DOHH2 (cell line): ENCODE results near the gene TUBB.

Experiments
- H3F3A ChIP-seq: fragments of 200-600 bp; sonication (generic), shearing (Covaris generic); 2 replicates; pipeline ENCODE4 v1.6.0; 2016; ENCODE audit warnings: antibody characterized with exemption, mild to moderate bottlenecking; ENCODE audit not compliant: control insufficient read depth, insufficient read depth
- H3K27ac ChIP-seq: fragments of 200-600 bp; sonication (generic); 2 replicates; pipeline ENCODE4 v1.5.1; 2014; ENCODE audit warnings: low read depth, mild to moderate bottlenecking, low read length, moderate library complexity
- H3K27me3 ChIP-seq: fragments of 200-600 bp; sonication (generic); 2 replicates; pipeline ENCODE4 v1.6.1; 2014; ENCODE audit warnings: mild to moderate bottlenecking, low read length, mixed read lengths; ENCODE audit not compliant: control insufficient read depth
- H3K36me3 ChIP-seq: fragments of 200-600 bp; sonication (generic); 2 replicates; pipeline ENCODE4 v1.6.1; 2014; ENCODE audit warnings: mild to moderate bottlenecking, low read length, moderate library complexity, mixed read lengths; ENCODE audit not compliant: control insufficient read depth
- H3K4me1 ChIP-seq: fragments of 200-600 bp; sonication (generic); 2 replicates; pipeline ENCODE4 v1.6.1; 2014; ENCODE audit warnings: mild to moderate bottlenecking, low read length, mixed read lengths; ENCODE audit not compliant: control insufficient read depth
- H3K4me2 ChIP-seq: fragments of 200-600 bp; sonication (generic); 2 replicates; pipeline ENCODE4 v1.6.0; 2014; ENCODE audit warnings: mild to moderate bottlenecking, low read length, moderate library complexity
- H3K4me3 ChIP-seq: fragments of 200-600 bp; sonication (generic); 2 replicates; pipeline ENCODE4 v1.5.1; 2014; ENCODE audit warnings: mild to moderate bottlenecking, low read length, mixed read lengths
- H3K79me2 ChIP-seq: fragments of 200-600 bp; sonication (generic); 2 replicates; pipeline ENCODE4 v1.6.1; 2014; ENCODE audit warnings: mild to moderate bottlenecking, low read length, mixed read lengths; ENCODE audit not compliant: control insufficient read depth
- H3K9me2 ChIP-seq: fragments of 200-600 bp; sonication (generic); replicated peaks from 2 replicates; pipeline ENCODE4 v1.6.1; 2014; ENCODE audit warnings: mild to moderate bottlenecking, low read length, mixed read lengths; ENCODE audit not compliant: control insufficient read depth
- H3K9me3 ChIP-seq: fragments of 200-600 bp; sonication (generic); 2 replicates; pipeline ENCODE4 v1.6.1; 2014; ENCODE audit warnings: antibody characterized with exemption, low read length, mixed read lengths; ENCODE audit not compliant: control insufficient read depth, insufficient read depth
- H4K20me1 ChIP-seq: fragments of 200-600 bp; sonication (generic); 2 replicates; pipeline ENCODE4 v1.6.0; 2014; ENCODE audit warnings: low read depth, mild to moderate bottlenecking, antibody characterized with exemption, low read length, moderate library complexity; ENCODE audit not compliant: control insufficient read depth, insufficient read depth
- CTCF ChIP-seq: fragments of 200-600 bp; sonication (generic); IDR thresholded peaks from one replicate; pipeline ENCODE4 v1.5.1; 2014; ENCODE audit warnings: antibody characterized with exemption, mild to moderate bottlenecking, low read depth, low read length; ENCODE audit not compliant: poor library complexity, severe bottlenecking
- EZH2phosphoT487 ChIP-seq: fragments of 200-600 bp; sonication (generic); IDR thresholded peaks from 2 replicates; pipeline ENCODE4 v1.6.1; 2017; ENCODE audit warnings: borderline replicate concordance, mild to moderate bottlenecking, antibody characterized with exemption, low read length, moderate library complexity, mixed read lengths

The TUBB gene

GRCh38 chr6:30711758-30712380, 8.3 kb upstream of the TUBB start:
- Histone ChIP-seq H3K79me2 (peaks cover 18% of the 10 kb centered on the region), H3K4me2 (no peak overlapping the region), H3K4me3 (no peak overlapping the region), H3K27me3 (no peaks in the 10 kb centered on the region), H4K20me1 (no peaks in the 10 kb centered on the region), H3F3A (peaks cover 7% of the 10 kb centered on the region; the same call in 1 of the 2 replicates), H3K36me3 (peaks cover 87% of the 10 kb centered on the region), H3K9me3 (no peaks in the 10 kb centered on the region), H3K9me2 (no peaks in the 10 kb centered on the region), H3K27ac (no peak overlapping the region), H3K4me1 (peaks cover 28% of the 10 kb centered on the region)
- no peak for TF ChIP-seq CTCF
- no peak for TF ChIP-seq EZH2phosphoT487

GRCh38 chr6:30712441-30712945, 7.7 kb upstream of the TUBB start:
- H3K4me2 ChIP-seq: no peak overlapping the region
- H3K36me3 ChIP-seq: peaks cover 82% of the 10 kb centered on the region
- H3K27ac ChIP-seq: no peak overlapping the region

GRCh38 chr6:30714263-30714662, 5.9 kb upstream of the TUBB start:
- Histone ChIP-seq H3K4me1 (peaks cover 40% of the 10 kb centered on the region), H3K4me3 (no peak overlapping the region)

More at GRCh38 chr6:30712441-30712945, 7.7 kb upstream of the TUBB start:
- Histone ChIP-seq H4K20me1 (no peaks in the 10 kb centered on the region), H3K4me3 (no peak overlapping the region), H3F3A (peaks cover 7% of the 10 kb centered on the region; the same call in 1 of the 2 replicates), H3K4me1 (peaks cover 28% of the 10 kb centered on the region), H3K27me3 (no peaks in the 10 kb centered on the region), H3K9me3 (no peaks in the 10 kb centered on the region), H3K9me2 (no peaks in the 10 kb centered on the region), H3K79me2 (peaks cover 20% of the 10 kb centered on the region)
- TF ChIP-seq CTCF: no peak
- TF ChIP-seq EZH2phosphoT487: no peak

More at GRCh38 chr6:30714263-30714662, 5.9 kb upstream of the TUBB start:
- no peaks in the 10 kb centered on the region for H3K27me3 ChIP-seq
- no peaks in the 10 kb centered on the region for H3K9me3 ChIP-seq
- H3K9me2 ChIP-seq: no peaks in the 10 kb centered on the region
- peaks cover 38% of the 10 kb centered on the region for H3K79me2 ChIP-seq
- TF ChIP-seq EZH2phosphoT487 (no peak), CTCF (no peak)
- no peak overlapping the region for H3K4me2 ChIP-seq
- H3K27ac ChIP-seq: no peak overlapping the region
- peaks cover 10% of the 10 kb centered on the region for H3F3A ChIP-seq
- peaks cover 77% of the 10 kb centered on the region for H3K36me3 ChIP-seq
- no peaks in the 10 kb centered on the region for H4K20me1 ChIP-seq
